GM23248 (cell line): ENCODE results near the gene LLGL2. TPM values are rescaled to one million over a fixed set of nuclear protein-coding genes. Genes with fewer than 3 reads are reported as not detected.

Experiments
- DNase-seq: peaks from one replicate; pipeline ENCODE4 v3.0.0-alpha.2; 2015
- H2AFZ ChIP-seq: fragments of 200-600 bp; sonication (generic); 2 replicates; pipeline ENCODE4 v1.6.1; 2016; ENCODE audit warnings: antibody characterized with exemption
- H3F3A ChIP-seq: fragments of 200-600 bp; sonication (generic); 2 replicates; pipeline ENCODE4 v1.6.1; 2016; ENCODE audit warnings: mild to moderate bottlenecking, antibody characterized with exemption, mixed run types; ENCODE audit not compliant: insufficient read depth
- H3K27ac ChIP-seq: fragments of 200-600 bp; sonication (generic); 2 replicates; pipeline ENCODE4 v1.5.1; 2016; ENCODE audit warnings: mild to moderate bottlenecking
- H3K27me3 ChIP-seq: fragments of 200-600 bp; sonication (generic); replicated peaks from 2 replicates; pipeline ENCODE4 v1.6.1; 2016; ENCODE audit warnings: mild to moderate bottlenecking; ENCODE audit not compliant: insufficient read depth
- H3K36me3 ChIP-seq: fragments of 200-600 bp; sonication (generic); 2 replicates; pipeline ENCODE4 v1.6.1; 2016; ENCODE audit warnings: low read depth, mild to moderate bottlenecking
- H3K4me1 ChIP-seq: fragments of 200-600 bp; sonication (generic); 2 replicates; pipeline ENCODE4 v1.6.1; 2016; ENCODE audit warnings: mild to moderate bottlenecking; ENCODE audit not compliant: insufficient read depth
- H3K4me2 ChIP-seq: fragments of 200-600 bp; sonication (generic); one replicate; pipeline ENCODE4 v1.6.1; 2016; ENCODE audit warnings: mild to moderate bottlenecking; ENCODE audit not compliant: unreplicated experiment
- H3K4me3 ChIP-seq: fragments of 200-600 bp; sonication (generic); 2 replicates; pipeline ENCODE4 v1.5.1; 2016; ENCODE audit warnings: mild to moderate bottlenecking
- H3K79me2 ChIP-seq: fragments of 200-600 bp; sonication (generic); 2 replicates; pipeline ENCODE4 v1.6.1; 2016; ENCODE audit warnings: mild to moderate bottlenecking; ENCODE audit not compliant: insufficient read depth
- H3K9ac ChIP-seq: fragments of 200-600 bp; sonication (generic); 2 replicates; pipeline ENCODE4 v1.6.1; 2016; ENCODE audit warnings: mild to moderate bottlenecking
- H3K9me2 ChIP-seq: fragments of 200-600 bp; sonication (generic); 2 replicates; pipeline ENCODE4 v1.6.1; 2016; ENCODE audit warnings: mixed run types, mild to moderate bottlenecking, moderate library complexity; ENCODE audit not compliant: insufficient read depth
- H3K9me3 ChIP-seq: fragments of 200-600 bp; sonication (generic); one replicate; pipeline ENCODE4 v1.6.1; 2017; ENCODE audit warnings: low read depth
- H4K20me1 ChIP-seq: fragments of 200-600 bp; sonication (generic); 2 replicates; pipeline ENCODE4 v1.6.0; 2016; ENCODE audit not compliant: insufficient read depth
- EZH2 ChIP-seq: fragments of 200-600 bp; sonication (generic); IDR thresholded peaks from 2 replicates; pipeline ENCODE4 v1.6.1; 2018; ENCODE audit warnings: antibody characterized with exemption, mild to moderate bottlenecking; ENCODE audit not compliant: insufficient read depth, poor library complexity, severe bottlenecking
- EZH2phosphoT487 ChIP-seq: fragments of 200-600 bp; sonication (generic); IDR thresholded peaks from 2 replicates; pipeline ENCODE4 v1.6.1; 2018; ENCODE audit warnings: antibody characterized with exemption, moderate library complexity, mild to moderate bottlenecking, low read depth; ENCODE audit not compliant: insufficient read depth
- WGBS, 2 experiments: methylation state at CpG; one replicate each; pipeline ENCODE4 v1.1.6; 2015 to 2017; ENCODE audit warnings: low lambda C conversion rate in 2 of 2, low coverage in 1 of 2; ENCODE audit errors: missing lambda C conversion rate in 2 of 2; 5-methylcytosine and 5-hydroxymethylcytosine counted together
- in situ Hi-C: fragments of 300-500 bp; cut with MboI; formaldehyde crosslinking; loops from 2 replicates; pipeline ENCODE4 v1.15.0; 2020
- polyA plus RNA-seq: library from polyadenylated mRNA; unstranded; fragments of >200 nt; fragmentation: Nextera tagmentation; extraction: Ambion mirVana; gene quantifications from 2 replicates; pipeline ENCODE4 v1.2.1, GENCODE V29; 2016
- total RNA-seq: library from RNA; depleted of rRNA; stranded (reverse); fragments of >200 nt; shearing (Covaris generic); gene quantifications from 2 replicates; pipeline ENCODE4 v1.2.3, GENCODE V29; 2014

LLGL2 gene
- total and polyA plus RNA-seq, 2 experiments from 2014 or later: not detected

DNA sequence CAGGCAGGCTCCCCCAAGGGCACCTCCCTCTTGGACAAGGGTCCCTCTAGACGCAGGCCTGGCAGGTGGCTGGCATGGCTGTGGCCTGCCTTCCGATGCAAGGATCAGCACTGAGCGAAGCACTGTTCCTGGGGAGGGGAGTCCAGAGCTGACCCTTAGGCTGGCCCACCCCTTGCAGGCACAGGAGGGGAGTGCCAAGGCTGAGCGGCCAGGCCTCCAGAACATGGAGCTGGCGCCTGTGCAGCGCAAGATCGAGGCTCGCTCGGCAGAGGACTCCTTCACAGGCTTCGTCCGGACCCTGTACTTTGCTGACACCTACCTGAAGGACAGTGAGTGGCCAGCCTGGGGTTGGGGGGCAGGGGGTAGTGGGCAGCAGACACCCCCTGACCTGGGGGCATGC is 45.3 kb downstream of the LLGL2 start:
- Histone ChIP-seq H3K4me1 (no peaks in the 10 kb centered on the region), H3K4me3 (no peak overlapping the region), H3K36me3 (no peaks in the 10 kb centered on the region), H3K9ac (no peak overlapping the region), H3K27ac (no peak overlapping the region), H3K27me3 (peaks cover 6% of the 10 kb centered on the region; the same call in 1 of the 2 replicates), H3K4me2 (no peak overlapping the region), H3F3A (no peaks in the 10 kb centered on the region), H3K79me2 (no peaks in the 10 kb centered on the region), H3K9me2 (no peaks in the 10 kb centered on the region), H4K20me1 (no peaks in the 10 kb centered on the region), H2AFZ (no peak overlapping the region), H3K9me3 (no peaks in the 10 kb centered on the region)
- 81 to 93% methylated on average over 8 to 11 of the region's 11 CpGs for WGBS, 2 experiments
- in situ Hi-C loops: no loop called here
- no peak for DNase-seq
- TF ChIP-seq EZH2 (no peak), EZH2phosphoT487 (no peak)

- H3K4me3 ChIP-seq: no peak overlapping the region
- no peaks in the 10 kb centered on the region for H3K9me3 ChIP-seq
- H3K4me2 ChIP-seq: no peak overlapping the region
- H3K9me2 ChIP-seq: no peaks in the 10 kb centered on the region
- peaks cover 6% of the 10 kb centered on the region; the same call in 1 of the 2 replicates for H3K27me3 ChIP-seq
- H3K9ac ChIP-seq: no peak overlapping the region
- H3K79me2 ChIP-seq: no peaks in the 10 kb centered on the region
- H3K36me3 ChIP-seq: no peaks in the 10 kb centered on the region
- no peak for DNase-seq
- no peak for TF ChIP-seq EZH2phosphoT487
- TF ChIP-seq EZH2: no peak
- H3F3A ChIP-seq: no peaks in the 10 kb centered on the region
- in situ Hi-C loops: no loop called here
- WGBS, 2 experiments: 77 to 78% methylated on average over 15 of the region's 15 CpGs
- no peaks in the 10 kb centered on the region for H3K4me1 ChIP-seq
- no peak overlapping the region for H2AFZ ChIP-seq
- H3K27ac ChIP-seq: no peak overlapping the region
- no peaks in the 10 kb centered on the region for H4K20me1 ChIP-seq
Observed at GRCh38 chr17:75571197-75571884, 45.8 kb downstream of the LLGL2 start.

- DNase-seq: no peak
- no peaks in the 10 kb centered on the region for H3K79me2 ChIP-seq
- H4K20me1 ChIP-seq: no peaks in the 10 kb centered on the region
- no peaks in the 10 kb centered on the region for H3K9me3 ChIP-seq
- H3K4me3 ChIP-seq: no peak overlapping the region
- H3F3A ChIP-seq: no peaks in the 10 kb centered on the region
- WGBS, 2 experiments: 80% methylated on average over 14 to 15 of the region's 16 CpGs
- no peak overlapping the region for H3K27ac ChIP-seq
- no peaks in the 10 kb centered on the region for H3K36me3 ChIP-seq
- no peak overlapping the region for H2AFZ ChIP-seq
- no peak overlapping the region for H3K4me2 ChIP-seq
- TF ChIP-seq EZH2phosphoT487 (no peak), EZH2 (no peak)
- H3K9me2 ChIP-seq: no peaks in the 10 kb centered on the region
- peaks cover 6% of the 10 kb centered on the region; the same call in 1 of the 2 replicates for H3K27me3 ChIP-seq
- no peaks in the 10 kb centered on the region for H3K4me1 ChIP-seq
- no peak overlapping the region for H3K9ac ChIP-seq
- in situ Hi-C loops: no loop called here
Observed at GRCh38 chr17:75571885-75572215, 46.4 kb downstream of the LLGL2 start.

- in situ Hi-C loops: no loop called here
- no peak overlapping the region for H2AFZ ChIP-seq
Observed at GRCh38 chr17:75572713-75573539, 47.4 kb downstream of the LLGL2 start.

More at GRCh38 chr17:75572713-75573539, 47.4 kb downstream of the LLGL2 start:
- TF ChIP-seq EZH2phosphoT487 (no peak), EZH2 (no peak)
- Histone ChIP-seq H3K36me3 (no peaks in the 10 kb centered on the region), H3K9me3 (no peaks in the 10 kb centered on the region), H3K4me3 (no peak overlapping the region), H3K79me2 (no peaks in the 10 kb centered on the region), H3F3A (no peaks in the 10 kb centered on the region), H3K4me2 (no peak overlapping the region), H3K9ac (no peak overlapping the region), H3K9me2 (no peaks in the 10 kb centered on the region), H3K27ac (no peak overlapping the region), H4K20me1 (no peaks in the 10 kb centered on the region), H3K27me3 (0 out of 2 replicates have a peak, but pooled peaks cover 6% of the 10 kb centered on the region), H3K4me1 (no peaks in the 10 kb centered on the region)
- 78 to 79% methylated on average over 29 to 36 of the region's 39 CpGs for WGBS, 2 experiments
- DNase-seq: no peak
